ENCODE data around the gene STRAP.

DNA sequence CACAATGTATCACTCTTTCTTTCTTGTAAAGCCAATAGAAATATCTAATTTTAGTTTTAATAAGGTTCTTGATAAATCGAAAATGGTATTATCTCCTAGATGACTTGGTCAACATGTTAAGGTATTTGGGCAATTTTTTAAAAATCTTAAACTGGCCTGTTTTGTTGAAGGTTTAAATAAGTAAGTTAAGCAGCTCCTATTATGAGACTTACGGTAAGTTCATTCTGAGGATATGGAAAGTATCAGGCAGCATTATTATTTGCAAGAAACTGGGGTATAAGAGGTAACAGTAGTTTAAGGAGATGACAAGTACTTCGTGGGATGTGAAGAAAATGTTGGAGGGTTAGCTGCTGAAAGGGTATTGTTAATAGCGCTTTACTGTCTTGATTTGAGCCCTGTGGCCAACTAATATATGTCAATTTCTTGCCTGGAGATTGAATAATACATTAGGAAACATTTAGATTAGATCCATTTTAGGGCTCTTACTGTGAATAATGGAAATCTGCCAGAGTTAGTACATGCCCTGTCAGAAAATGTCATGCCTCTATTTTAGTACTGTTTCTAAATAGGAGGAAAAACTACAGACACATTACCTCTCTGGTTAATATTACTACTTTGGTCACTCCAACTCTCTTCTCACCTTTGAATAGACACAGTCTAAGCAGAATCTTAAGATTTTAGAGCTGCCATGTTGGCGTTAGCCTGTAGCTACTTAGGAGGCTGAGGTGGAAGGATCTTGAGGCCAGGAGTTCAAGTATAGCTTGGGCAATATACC is 5.0 kb downstream of the STRAP start:
- TF ChIP-seq, protein P1, sequence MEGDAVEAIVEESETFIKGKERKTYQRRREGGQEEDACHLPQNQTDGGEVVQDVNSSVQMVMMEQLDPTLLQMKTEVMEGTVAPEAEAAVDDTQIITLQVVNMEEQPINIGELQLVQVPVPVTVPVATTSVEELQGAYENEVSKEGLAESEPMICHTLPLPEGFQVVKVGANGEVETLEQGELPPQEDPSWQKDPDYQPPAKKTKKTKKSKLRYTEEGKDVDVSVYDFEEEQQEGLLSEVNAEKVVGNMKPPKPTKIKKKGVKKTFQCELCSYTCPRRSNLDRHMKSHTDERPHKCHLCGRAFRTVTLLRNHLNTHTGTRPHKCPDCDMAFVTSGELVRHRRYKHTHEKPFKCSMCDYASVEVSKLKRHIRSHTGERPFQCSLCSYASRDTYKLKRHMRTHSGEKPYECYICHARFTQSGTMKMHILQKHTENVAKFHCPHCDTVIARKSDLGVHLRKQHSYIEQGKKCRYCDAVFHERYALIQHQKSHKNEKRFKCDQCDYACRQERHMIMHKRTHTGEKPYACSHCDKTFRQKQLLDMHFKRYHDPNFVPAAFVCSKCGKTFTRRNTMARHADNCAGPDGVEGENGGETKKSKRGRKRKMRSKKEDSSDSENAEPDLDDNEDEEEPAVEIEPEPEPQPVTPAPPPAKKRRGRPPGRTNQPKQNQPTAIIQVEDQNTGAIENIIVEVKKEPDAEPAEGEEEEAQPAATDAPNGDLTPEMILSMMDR (IDR thresholded peaks at IDR 0.05) = no peak
- TF ChIP-seq POLR2A (IDR thresholded peaks at IDR 0.05) (no peak), EP300 (IDR thresholded peaks at IDR 0.05) (no peak), POLR2AphosphoS5 (IDR thresholded peaks at IDR 0.05) (no peak)
